HG03135 (cell line): ENCODE results near the gene SMIM24.
"Not testable (repeated sequence)": the region's sequence is repeated elsewhere in the genome, so short reads cannot be mapped to it uniquely, and the experiment has no call there.

ENCODE experiments used
- ATAC-seq: cut with Tn5 transposase; IDR thresholded peaks from one replicate; pipeline ENCODE4 v1.9.1; 2021; ENCODE audit warnings: mild to moderate bottlenecking, moderate library complexity; ENCODE audit not compliant: unreplicated experiment

SMIM24 gene

GRCh38 chr19:3440082-3440481 is 40.2 kb downstream of the SMIM24 start:
- ATAC-seq, result no peak

GRCh38 chr19:3434630-3435553 is 45.4 kb downstream of the SMIM24 start:
- peak; percentile 83 for ATAC-seq

GRCh38 chr19:3433805-3434540 is 46.4 kb downstream of the SMIM24 start:
- no peak for ATAC-seq

GRCh38 chr19:3433313-3433712 is 47.0 kb downstream of the SMIM24 start:
- ATAC-seq, result no peak

GRCh38 chr19:3431760-3432397 is 48.4 kb downstream of the SMIM24 start:
- ATAC-seq, result no peak

- ATAC-seq, result not testable (repeated sequence)
Measured at GRCh38 chr19:3430366-3430680, 50.0 kb downstream of the SMIM24 start.

- no peak for ATAC-seq
Measured at GRCh38 chr19:3426433-3426832, 53.9 kb downstream of the SMIM24 start.
